Measurements from ENCODE around the gene CDH6.

The CDH6 gene

GRCh38 chr5:31213705-31214121 lies 20.2 kb downstream of the CDH6 start:
- no peak overlapping the region for H3K4me3 ChIP-seq (ENCODE audit: low read depth, low read length)
- TF ChIP-seq, protein P1, sequence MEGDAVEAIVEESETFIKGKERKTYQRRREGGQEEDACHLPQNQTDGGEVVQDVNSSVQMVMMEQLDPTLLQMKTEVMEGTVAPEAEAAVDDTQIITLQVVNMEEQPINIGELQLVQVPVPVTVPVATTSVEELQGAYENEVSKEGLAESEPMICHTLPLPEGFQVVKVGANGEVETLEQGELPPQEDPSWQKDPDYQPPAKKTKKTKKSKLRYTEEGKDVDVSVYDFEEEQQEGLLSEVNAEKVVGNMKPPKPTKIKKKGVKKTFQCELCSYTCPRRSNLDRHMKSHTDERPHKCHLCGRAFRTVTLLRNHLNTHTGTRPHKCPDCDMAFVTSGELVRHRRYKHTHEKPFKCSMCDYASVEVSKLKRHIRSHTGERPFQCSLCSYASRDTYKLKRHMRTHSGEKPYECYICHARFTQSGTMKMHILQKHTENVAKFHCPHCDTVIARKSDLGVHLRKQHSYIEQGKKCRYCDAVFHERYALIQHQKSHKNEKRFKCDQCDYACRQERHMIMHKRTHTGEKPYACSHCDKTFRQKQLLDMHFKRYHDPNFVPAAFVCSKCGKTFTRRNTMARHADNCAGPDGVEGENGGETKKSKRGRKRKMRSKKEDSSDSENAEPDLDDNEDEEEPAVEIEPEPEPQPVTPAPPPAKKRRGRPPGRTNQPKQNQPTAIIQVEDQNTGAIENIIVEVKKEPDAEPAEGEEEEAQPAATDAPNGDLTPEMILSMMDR (IDR thresholded peaks at IDR 0.05; ENCODE audit: low read depth, low read length) = no peak

GRCh38 chr5:31214229-31214628 lies 20.7 kb downstream of the CDH6 start:
- no peak overlapping the region for H3K4me3 ChIP-seq (ENCODE audit: low read depth, low read length)
- TF ChIP-seq, protein P1 (IDR thresholded peaks at IDR 0.05; ENCODE audit: low read depth, low read length) = no peak

DNA sequence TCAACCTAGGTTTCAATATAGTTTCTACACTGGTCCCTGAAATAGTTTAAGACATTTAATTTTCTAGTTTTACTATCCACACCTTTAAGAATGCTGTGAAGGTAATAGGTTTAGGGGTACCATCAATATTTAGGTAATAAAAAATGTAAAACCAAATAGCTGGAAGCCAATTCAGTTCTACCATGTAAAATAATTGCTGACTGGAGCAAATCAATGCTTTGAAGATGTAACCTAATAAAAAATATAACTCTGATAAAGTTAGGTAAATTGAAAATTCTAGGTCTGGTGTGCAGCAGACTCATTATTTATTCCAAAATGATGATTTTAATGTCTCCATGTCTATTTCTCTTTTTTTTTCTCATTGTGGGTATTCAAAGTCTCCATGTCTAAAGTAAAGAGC lies 21.8 kb downstream of the CDH6 start:
- TF ChIP-seq, protein P1 (IDR thresholded peaks at IDR 0.05; ENCODE audit: low read depth, low read length) = no peak
- no peak overlapping the region for H3K4me3 ChIP-seq (ENCODE audit: low read depth, low read length)

DNA sequence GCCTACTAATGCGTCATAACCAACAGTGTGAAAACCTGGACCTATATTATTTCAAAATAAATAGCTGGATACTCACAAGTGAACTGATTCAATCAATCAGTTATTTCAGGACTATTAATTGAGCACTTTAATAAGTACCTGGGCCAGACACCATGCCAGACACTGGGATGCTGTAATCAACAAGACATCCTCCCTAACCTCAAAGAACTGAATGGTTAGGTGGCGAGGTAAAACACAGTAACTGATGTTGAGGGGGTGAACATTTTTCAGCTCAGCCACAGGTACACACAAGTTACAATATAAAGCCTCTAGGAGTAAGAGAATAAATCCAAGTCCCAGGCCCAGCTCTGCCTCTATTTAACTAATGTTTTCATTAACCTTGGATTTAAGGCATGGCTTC lies 24.0 kb downstream of the CDH6 start:
- TF ChIP-seq, protein P1 (IDR thresholded peaks at IDR 0.05; ENCODE audit: low read depth, low read length) = no peak
- H3K4me3 ChIP-seq (ENCODE audit: low read depth, low read length) = no peak overlapping the region

GRCh38 chr5:31218978-31219377 lies 25.5 kb downstream of the CDH6 start:
- TF ChIP-seq, protein P1 (IDR thresholded peaks at IDR 0.05; ENCODE audit: low read depth, low read length) = no peak
- no peak overlapping the region for H3K4me3 ChIP-seq (ENCODE audit: low read depth, low read length)

- H3K4me3 ChIP-seq (ENCODE audit: low read depth, low read length) = no peak overlapping the region
- TF ChIP-seq, protein P1 (IDR thresholded peaks at IDR 0.05; ENCODE audit: low read depth, low read length) = no peak
These were observed 27.5 kb downstream of the CDH6 start for GRCh38 chr5:31221001-31221400.

DNA sequence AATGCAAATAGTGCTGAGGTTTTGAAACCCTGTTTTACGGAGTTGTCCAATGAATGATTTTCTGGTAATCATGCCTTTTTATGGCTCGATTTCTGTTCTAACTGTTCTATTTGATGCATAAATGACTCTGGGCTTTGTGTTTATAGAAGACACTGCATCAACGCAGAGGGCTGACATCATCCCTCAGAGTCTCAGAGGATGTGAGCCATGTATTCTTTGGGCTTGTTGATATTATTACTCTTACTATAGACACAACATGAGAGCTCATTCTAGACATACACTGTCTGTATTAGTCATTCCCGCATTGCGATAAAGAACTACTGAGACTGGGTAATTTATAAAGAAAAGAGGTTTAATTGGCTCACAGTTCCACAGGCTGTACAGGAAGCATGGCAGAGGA lies 31.6 kb downstream of the CDH6 start:
- TF ChIP-seq, protein P1 (IDR thresholded peaks at IDR 0.05; ENCODE audit: low read depth, low read length) = no peak
- no peak overlapping the region; the same call in 1 of the 2 replicates for H3K4me3 ChIP-seq (ENCODE audit: low read depth, low read length)
